ENCODE results near the gene PACSIN2. TPM values are rescaled to one million over a fixed set of nuclear protein-coding genes. Genes with fewer than 3 reads are reported as not detected.
"Not testable (repeated sequence)": the region's sequence is repeated elsewhere in the genome, so short reads cannot be mapped to it uniquely, and the experiment has no call there.

PACSIN2 gene
- total RNA-seq, 1 donor from 2014 or later = 19.2 TPM

- DNase-seq = no peak
Observed at GRCh38 chr22:43011079-43011478, 3.9 kb downstream of the PACSIN2 start.

GRCh38 chr22:43009444-43009843 lies 5.5 kb downstream of the PACSIN2 start:
- DNase-seq = no peak

GRCh38 chr22:43008921-43009320 lies 6.0 kb downstream of the PACSIN2 start:
- no peak for DNase-seq

- DNase-seq = no peak
Observed at GRCh38 chr22:43008509-43008908, 6.4 kb downstream of the PACSIN2 start.

GRCh38 chr22:43007519-43008102 lies 7.3 kb downstream of the PACSIN2 start:
- no peak for DNase-seq

GRCh38 chr22:43006753-43007152 lies 8.2 kb downstream of the PACSIN2 start:
- DNase-seq = no peak

- no peak for DNase-seq
Observed at GRCh38 chr22:43006016-43006505, 8.9 kb downstream of the PACSIN2 start.

GRCh38 chr22:43005106-43005505 lies 9.8 kb downstream of the PACSIN2 start:
- no peak for DNase-seq

- DNase-seq = no peak
Observed at GRCh38 chr22:43004362-43005035, 10.4 kb downstream of the PACSIN2 start.

GRCh38 chr22:43002202-43002586 lies 12.8 kb downstream of the PACSIN2 start:
- no peak for DNase-seq

GRCh38 chr22:43001271-43002201 lies 13.4 kb downstream of the PACSIN2 start:
- DNase-seq = peak; percentile 18

- DNase-seq = no peak
Observed at GRCh38 chr22:43000441-43001175, 14.3 kb downstream of the PACSIN2 start.

- DNase-seq = no peak
Observed at GRCh38 chr22:42997582-42998090, 17.3 kb downstream of the PACSIN2 start.

GRCh38 chr22:42996646-42997365 lies 18.1 kb downstream of the PACSIN2 start:
- no peak for DNase-seq

GRCh38 chr22:42995654-42996053 lies 19.3 kb downstream of the PACSIN2 start:
- DNase-seq = not testable (repeated sequence)

GRCh38 chr22:42994917-42995562 lies 19.9 kb downstream of the PACSIN2 start:
- DNase-seq = peak; percentile 22

GRCh38 chr22:42994276-42994916 lies 20.6 kb downstream of the PACSIN2 start:
- no peak for DNase-seq

- DNase-seq = no peak
Observed at GRCh38 chr22:42993651-42994275, 21.2 kb downstream of the PACSIN2 start.

- DNase-seq = no peak
Observed at GRCh38 chr22:42992886-42993479, 22.0 kb downstream of the PACSIN2 start.
